Breast epithelium (tissue), 3 donors: ENCODE data around the gene ZNF649.

Source experiments
- POLR2A ChIP-seq: fragments of 450-650 bp; IDR thresholded peaks from one replicate; pipeline ENCODE4 v1.6.1; 2016; ENCODE audit warnings: antibody characterized with exemption, mild to moderate bottlenecking, moderate library complexity
- TF ChIP-seq, protein P1 (sequence below), 3 donors: fragments of 450-650 bp; IDR thresholded peaks; one replicate each; pipeline ENCODE4 v1.5.1; 2016 to 2017; ENCODE audit warnings: antibody characterized with exemption in 3 of 3, mild to moderate bottlenecking in 3 of 3, moderate library complexity in 3 of 3

DNA sequence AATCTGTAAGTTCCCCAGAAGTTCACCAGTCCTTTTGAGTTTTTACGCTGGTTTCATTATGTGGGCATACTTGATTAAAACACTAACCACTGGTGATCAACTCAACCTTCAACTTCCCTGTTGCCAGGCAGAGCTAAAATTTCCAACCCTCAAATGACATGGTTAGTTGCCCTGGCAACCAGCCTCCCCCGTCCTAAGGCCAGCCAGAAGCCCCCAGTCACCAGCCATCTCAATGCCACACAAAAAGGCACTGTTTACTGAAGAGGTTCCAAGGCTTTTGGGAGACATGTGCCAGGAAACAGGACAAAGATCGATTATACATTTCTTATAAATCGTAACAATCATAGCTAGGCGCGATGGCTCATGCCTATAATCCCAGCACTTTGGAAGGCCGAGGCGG lies 1.6 kb downstream of the ZNF649 start:
- TF ChIP-seq, protein P1, sequence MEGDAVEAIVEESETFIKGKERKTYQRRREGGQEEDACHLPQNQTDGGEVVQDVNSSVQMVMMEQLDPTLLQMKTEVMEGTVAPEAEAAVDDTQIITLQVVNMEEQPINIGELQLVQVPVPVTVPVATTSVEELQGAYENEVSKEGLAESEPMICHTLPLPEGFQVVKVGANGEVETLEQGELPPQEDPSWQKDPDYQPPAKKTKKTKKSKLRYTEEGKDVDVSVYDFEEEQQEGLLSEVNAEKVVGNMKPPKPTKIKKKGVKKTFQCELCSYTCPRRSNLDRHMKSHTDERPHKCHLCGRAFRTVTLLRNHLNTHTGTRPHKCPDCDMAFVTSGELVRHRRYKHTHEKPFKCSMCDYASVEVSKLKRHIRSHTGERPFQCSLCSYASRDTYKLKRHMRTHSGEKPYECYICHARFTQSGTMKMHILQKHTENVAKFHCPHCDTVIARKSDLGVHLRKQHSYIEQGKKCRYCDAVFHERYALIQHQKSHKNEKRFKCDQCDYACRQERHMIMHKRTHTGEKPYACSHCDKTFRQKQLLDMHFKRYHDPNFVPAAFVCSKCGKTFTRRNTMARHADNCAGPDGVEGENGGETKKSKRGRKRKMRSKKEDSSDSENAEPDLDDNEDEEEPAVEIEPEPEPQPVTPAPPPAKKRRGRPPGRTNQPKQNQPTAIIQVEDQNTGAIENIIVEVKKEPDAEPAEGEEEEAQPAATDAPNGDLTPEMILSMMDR (IDR thresholded peaks at IDR 0.05), result no peak
- no peak for TF ChIP-seq POLR2A
